ENCODE results near the gene PRTN3.
"Not testable (repeated sequence)": the region's sequence is repeated elsewhere in the genome, so short reads cannot be mapped to it uniquely, and the experiment has no call there.

The PRTN3 gene

DNA sequence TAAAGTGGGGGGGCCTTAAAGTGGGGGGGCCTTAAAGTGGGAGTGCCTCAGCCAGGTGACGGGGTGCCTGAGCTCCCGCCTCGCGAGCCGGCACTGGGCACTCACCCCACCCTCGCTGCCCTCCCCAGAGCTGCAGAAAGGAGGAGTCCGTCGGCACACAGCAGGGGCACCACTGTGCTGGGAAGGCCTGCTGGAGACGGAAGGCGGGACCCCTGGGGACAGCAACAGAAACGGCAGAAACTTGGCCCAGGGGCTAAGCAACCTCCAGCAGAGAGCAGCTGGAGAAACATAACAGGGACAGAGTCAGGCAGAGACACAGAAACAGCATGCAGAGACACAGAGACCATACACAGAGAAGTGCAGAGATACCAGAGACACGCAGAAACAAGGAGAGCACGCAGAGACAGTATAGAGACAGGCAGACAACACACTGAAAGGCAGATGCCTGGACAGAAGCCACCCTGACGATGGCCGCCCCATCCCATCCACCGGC is 26.5 kb downstream of the PRTN3 start:
- no peak for DNase-seq

DNA sequence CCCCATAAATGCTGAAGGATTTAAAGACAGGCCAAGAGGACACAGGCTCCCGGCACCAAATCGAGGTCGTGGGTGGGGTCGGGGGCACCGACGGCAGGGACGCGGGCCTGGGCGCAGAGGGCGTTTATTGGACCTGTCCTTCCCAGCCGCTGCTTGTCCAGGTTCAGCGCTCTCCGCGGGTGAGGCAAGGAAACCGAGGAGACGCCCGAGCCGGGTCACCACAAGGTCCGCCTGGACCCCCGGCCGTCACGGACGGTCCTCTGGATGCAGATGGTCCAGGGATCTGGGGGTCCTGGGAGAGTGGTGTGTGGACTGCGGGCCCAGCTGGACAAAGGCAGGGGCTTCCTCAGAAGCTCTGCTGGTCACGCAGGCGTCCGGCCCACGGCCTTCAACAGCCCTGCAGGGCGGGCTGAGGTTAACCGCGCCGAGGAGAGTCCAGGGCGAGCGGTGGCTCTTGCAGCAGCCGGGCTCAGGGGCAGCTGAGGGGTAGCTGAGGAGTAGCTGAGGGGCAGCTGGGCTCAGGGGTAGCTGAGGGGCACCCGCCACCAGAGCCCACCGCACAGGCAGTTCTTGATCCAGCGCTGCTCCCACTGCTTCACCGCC is 27.2 kb downstream of the PRTN3 start:
- DNase-seq, result no peak

- no peak for DNase-seq
Measured at GRCh38 chr19:868458-869244, 27.9 kb downstream of the PRTN3 start.

- no peak for DNase-seq
Measured at GRCh38 chr19:869245-870177, 28.7 kb downstream of the PRTN3 start.

DNA sequence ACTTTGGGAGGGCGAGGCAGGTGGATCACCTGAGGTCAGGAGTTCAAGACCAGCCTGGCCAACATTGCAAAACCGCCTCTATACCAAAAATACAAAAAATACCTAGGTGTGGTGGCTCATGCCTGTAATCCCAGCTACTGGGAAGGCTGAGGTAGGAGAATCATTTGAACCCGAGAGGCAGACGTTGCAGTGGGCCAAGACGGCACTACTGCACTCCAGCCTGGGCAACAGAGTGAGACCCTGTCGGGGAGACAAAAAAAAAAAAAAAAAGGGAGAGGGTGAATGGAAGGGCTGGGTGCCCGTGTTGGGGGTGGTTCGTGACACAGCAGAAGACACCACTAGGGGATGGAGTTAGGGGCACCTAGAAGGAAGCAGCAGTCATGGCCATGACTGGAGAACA is 29.5 kb downstream of the PRTN3 start:
- DNase-seq, result no peak

DNA sequence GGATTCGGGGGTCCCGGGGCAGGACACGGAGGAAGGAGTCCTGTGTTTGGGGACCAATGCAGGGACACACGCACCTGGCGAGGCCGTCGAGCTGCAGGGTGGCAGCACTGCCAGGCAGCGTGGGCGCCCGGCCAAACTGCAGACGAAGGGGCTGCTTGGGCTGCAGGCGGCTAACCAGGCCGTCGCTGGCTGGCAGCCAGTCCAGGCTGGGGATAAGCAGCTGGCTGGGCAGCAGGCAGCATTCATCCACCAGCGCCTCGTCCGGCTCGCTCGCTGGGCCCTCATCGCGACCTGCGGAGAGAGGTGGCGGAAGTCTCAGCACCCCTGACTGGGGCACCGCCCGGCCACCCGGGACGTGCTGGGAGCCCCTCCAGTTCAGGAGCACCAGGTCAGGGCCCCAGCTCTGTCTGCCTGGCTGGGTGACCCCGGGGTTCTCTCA is 30.2 kb downstream of the PRTN3 start:
- DNase-seq, result no peak

DNA sequence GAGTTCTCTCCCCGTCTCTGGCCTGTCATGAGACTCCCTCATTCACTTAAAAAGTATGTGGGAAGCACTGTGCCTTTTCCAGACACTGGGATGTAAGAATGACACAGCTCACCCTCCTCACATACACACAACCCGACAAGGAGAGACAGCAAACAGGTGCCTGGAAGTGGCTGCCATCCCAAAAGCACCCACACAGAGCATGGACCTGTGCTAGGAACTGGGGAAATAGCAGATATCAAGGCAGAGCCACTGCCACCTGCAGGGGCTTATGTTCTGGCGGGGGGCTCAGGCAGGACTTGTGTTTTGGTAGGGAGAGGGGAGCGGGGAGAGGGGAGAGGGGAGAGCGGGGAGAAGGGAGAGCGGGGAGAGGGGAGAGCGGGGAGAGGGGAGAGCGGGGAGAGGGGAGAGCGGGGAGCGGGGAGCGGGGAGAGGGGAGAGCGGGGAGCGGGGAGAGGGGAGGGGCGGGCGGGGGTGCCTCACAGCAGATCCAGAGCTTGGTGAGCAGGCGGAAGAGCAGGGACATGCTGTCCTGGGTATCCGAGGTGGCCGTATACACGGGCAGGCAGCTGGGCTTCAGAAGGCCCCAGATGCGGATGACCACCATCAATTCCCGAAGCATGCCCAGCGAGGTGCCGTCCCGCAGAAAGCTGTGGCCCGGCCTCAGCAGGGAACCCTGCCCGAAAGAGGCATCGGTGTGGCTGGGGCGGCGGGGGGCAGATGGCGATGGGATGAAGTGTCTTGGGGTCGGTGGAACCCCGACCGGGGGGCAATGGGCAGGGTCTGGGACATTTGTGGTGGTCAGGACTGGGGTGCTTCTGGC is 30.9 kb downstream of the PRTN3 start:
- no peak for DNase-seq

- DNase-seq, result peak; percentile 85 to 88
Measured at GRCh38 chr19:872266-872951, 31.6 kb downstream of the PRTN3 start.

DNA sequence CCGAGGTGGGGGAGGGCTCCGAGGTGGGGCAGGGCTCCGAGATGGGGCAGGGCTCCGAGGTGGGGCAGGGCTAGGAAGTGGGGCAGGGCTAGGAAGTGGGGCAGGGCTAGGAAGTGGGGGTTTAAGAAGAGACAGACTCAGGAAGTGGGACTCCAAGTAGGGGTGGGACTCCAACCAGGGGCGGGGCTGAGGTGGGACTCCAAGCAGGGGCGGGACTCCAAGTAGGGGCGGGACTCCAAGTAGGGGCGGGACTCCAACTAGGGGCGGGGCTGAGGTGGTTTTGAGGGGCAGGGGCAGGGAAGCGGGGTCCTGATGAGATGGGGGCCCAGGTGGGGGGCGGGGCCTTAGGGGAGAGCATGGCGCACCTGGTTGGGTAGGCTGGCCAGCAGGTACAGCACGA is 32.3 kb downstream of the PRTN3 start:
- DNase-seq, result peak; percentile 79 to 81

DNA sequence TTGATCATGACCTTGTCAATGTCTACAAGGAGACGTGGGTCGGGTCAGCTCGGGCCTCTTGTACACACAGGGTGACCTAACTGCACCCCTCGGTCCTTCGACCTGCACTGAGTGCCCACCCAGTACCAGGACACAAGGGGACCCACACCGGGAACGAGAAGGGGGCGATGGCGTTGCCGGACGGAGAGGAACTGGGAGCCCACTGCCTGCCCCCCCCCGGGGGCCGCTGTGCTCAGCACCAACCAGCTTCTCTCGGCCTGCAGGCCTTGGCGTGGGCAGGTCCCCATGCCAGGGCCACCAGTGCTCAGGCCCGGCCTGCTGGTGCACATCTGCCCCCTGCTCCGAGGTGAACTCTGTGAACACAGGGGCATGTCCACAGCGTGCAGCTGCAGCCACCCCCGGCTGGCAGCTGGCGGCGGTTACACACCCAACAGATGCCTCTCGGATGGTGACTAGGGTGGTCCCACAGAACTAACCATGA is 32.8 kb downstream of the PRTN3 start:
- DNase-seq, result no peak

- no peak for DNase-seq
Measured at GRCh38 chr19:875265-875879, 34.6 kb downstream of the PRTN3 start.

GRCh38 chr19:876089-876488 is 35.3 kb downstream of the PRTN3 start:
- DNase-seq, result no peak

GRCh38 chr19:876780-877314 is 36.0 kb downstream of the PRTN3 start:
- no peak for DNase-seq

DNA sequence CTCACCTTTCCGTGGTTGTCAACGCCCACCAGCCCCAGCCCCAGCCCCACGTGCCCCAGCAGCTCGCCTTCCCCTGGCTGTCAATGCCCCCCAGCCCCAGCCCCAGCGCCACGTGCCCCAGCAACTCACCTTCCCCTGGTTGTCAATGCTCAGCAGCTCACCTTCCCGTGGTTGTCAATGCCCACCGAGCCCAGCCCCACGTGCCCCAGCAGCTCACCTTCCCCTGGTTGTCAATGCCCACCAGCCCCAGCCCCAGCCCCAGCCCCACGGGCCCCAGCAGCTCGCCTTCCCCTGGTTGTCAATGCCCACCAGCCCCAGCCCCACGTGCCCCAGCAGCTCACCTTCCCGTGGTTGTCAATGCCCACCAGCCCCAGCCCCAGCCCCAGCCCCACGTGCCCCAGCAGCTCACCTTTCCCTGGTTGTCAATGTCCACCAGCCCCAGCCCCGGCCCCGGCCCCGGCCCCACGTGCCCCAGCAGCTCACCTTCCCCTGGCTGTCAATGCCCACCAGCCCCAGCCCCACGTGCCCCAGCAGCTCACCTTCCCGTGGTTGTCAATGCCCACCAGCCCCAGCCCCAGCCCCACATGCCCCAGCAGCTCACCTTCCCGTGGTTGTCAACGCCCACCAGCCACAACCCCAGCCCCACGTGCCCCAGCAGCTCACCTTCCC is 37.3 kb downstream of the PRTN3 start:
- not testable (repeated sequence) for DNase-seq

DNA sequence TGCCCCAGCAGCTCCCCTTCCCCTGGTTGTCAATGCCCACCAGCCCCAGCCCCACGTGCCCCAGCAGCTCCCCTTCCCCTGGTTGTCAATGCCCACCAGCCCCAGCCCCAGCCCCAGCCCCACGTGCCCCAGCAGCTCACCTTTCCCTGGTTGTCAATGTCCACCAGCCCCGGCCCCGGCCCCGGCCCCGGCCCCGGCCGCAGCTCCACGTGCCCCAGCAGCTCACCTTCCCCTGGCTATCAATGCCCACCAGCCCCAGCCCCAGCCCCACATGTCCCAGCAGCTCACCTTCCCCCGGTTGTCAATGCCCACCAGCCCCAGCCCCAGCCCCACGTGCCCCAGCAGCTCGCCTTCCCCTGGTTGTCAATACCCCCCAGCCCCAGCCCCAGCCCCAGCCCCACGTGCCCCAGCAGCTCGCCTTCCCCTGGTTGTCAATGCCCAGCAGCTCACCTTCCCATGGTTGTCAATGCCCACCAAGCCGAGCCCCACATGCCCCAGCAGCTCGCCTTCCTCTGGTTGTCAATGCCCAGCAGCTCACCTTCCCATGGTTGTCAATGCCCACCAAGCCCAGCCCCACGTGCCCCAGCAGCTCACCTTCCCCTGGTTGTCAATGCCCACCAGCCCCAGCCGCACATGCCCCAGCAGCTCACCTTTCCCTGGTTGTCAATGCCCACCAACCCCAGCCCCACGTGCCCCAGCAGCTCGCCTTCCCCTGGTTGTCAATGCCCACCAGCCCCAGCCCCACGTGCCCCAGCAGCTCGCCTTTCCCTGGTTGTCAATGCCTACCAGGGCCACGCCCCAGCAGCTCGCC is 38.2 kb downstream of the PRTN3 start:
- not testable (repeated sequence) for DNase-seq

DNA sequence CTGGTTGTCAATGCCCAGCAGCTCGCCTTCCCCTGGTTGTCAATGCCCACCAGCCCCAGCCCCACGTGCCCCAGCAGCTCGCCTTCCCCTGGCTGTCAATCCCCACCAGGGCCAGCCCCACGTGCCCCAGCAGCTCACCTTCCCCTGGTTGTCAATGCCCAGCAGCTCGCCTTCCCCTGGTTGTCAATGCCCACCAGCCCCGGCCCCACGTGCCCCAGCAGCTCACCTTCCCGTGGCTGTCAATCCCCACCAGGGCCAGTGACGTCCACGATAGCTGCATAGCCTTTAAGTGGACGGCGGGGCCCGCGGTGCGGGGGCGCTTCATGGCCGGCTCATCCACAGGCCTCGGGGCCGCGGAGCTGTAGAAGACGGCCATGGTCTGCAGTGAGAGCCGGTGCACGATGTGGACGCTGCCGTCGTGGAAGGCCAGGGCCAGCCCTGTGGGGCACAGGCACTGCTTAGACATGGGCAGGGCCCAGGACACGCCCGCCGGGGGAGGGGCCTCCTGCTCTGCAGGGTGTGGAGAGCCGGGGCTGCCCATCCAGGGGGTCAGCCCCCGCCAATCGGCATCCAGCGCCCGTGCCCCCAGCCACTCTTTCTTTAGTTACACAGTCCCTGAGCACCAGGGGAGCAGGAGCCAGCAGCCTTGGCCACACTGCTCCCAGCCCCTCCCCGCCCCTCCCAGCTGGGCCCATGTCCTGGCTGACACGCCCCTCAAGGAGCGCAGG is 39.1 kb downstream of the PRTN3 start:
- no peak for DNase-seq

DNA sequence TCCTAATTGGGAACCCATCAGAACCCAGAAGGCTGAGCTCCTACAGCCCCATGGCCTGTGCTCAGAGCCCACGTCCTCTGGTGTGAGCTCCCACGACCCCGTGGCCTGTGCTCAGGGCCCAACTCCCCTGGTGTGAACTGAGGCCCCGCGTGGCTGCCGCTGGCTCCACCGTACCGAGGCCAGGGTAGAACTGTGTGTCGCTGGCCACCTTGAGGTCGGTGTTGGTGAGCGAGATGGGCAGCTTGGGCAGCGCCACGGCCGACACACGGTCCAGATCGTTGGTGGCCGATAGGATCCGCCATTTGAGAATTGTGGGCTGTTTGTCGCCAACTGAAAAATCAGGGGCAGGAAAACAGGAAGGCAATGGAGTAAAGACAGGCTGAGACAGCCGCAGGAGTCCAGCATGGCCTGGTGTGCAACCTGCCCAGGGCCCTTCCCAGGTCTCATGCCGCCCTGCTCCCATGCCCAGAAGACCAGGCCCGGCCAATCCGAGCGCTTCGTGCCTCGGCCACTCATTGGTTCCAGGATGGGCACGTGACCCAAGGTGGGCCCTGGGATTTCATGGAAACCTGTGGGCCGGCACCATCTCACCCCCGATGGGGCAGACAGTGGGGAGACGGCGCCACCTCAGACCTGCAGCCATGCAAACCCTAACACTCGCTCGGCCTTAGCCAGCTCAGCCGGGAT is 40.7 kb downstream of the PRTN3 start:
- DNase-seq, result no peak
